Omental fat pad (tissue), 4 donors: ENCODE results near the gene TTC28. TPM values are rescaled to one million over a fixed set of nuclear protein-coding genes. Genes with fewer than 3 reads are reported as not detected.

Source experiments
- ATAC-seq: fragments of 150-250 bp; one replicate; pipeline ENCODE4 v1.9.1; 2016; ENCODE audit warnings: mild to moderate bottlenecking, moderate library complexity; ENCODE audit not compliant: low FRiP score
- DNase-seq: peaks from one replicate; pipeline ENCODE4 v3.0.0-alpha.2; 2019; ENCODE audit warnings: low spot score
- CTCF ChIP-seq, 3 donors: fragments of 450-650 bp; IDR thresholded peaks; one replicate each; pipeline ENCODE4 v1.5.1; 2016 to 2017; ENCODE audit warnings: antibody characterized with exemption in 3 of 3, mild to moderate bottlenecking in 3 of 3, moderate library complexity in 2 of 3
- total RNA-seq, 4 donors: library from RNA; depleted of rRNA; stranded (reverse); fragments of >200 nt; gene quantifications; one replicate each; pipeline ENCODE4 v1.1.0, GENCODE V29; 2016

TTC28 gene
- total RNA-seq, 4 donors from 2014 or later, result 28.6 to 103 (median 50.6) TPM

GRCh38 chr22:27991586-27992293 is 687.9 kb downstream of the TTC28 start:
- no peak for TF ChIP-seq CTCF (IDR thresholded peaks at IDR 0.05)
- DNase-seq, result no peak
- no peak for ATAC-seq

- TF ChIP-seq CTCF (IDR thresholded peaks at IDR 0.05), result no peak
- ATAC-seq (peak; percentile 31), DNase-seq (no peak)
Observed at GRCh38 chr22:27990879-27991278, 688.8 kb downstream of the TTC28 start.

GRCh38 chr22:27990451-27990840 is 689.2 kb downstream of the TTC28 start:
- no peak for DNase-seq
- no peak for TF ChIP-seq CTCF (IDR thresholded peaks at IDR 0.05)
- ATAC-seq, result no peak

GRCh38 chr22:27989758-27990450 is 689.7 kb downstream of the TTC28 start:
- ATAC-seq (no peak), DNase-seq (no peak)
- TF ChIP-seq CTCF (IDR thresholded peaks at IDR 0.05), result no peak

- TF ChIP-seq CTCF (IDR thresholded peaks at IDR 0.05), result no peak
- DNase-seq (no peak), ATAC-seq (no peak)
Observed at GRCh38 chr22:27988704-27989103, 690.9 kb downstream of the TTC28 start.

- ATAC-seq (no peak), DNase-seq (no peak)
- TF ChIP-seq CTCF (IDR thresholded peaks at IDR 0.05), result no peak
Observed at GRCh38 chr22:27987557-27987956, 692.1 kb downstream of the TTC28 start.

GRCh38 chr22:27986937-27987336 is 692.7 kb downstream of the TTC28 start:
- ATAC-seq, result no peak
- TF ChIP-seq CTCF (IDR thresholded peaks at IDR 0.05), result no peak
- no peak for DNase-seq
